NCI-H2107 treated with DMSO at 0.1 percent for 48 hours (cell line): ENCODE results near the gene GSTO1.

ENCODE experiments used
- DNase-seq: peaks from one replicate; lab custom pipeline; 2025; ENCODE audit not compliant: unreplicated experiment; lab: John Stamatoyannopoulos, UW

The GSTO1 gene

GRCh38 chr10:104274762-104275721 lies 20.4 kb downstream of the GSTO1 start:
- DNase-seq, result no peak

GRCh38 chr10:104276192-104276591 lies 21.5 kb downstream of the GSTO1 start:
- DNase-seq, result no peak

DNA sequence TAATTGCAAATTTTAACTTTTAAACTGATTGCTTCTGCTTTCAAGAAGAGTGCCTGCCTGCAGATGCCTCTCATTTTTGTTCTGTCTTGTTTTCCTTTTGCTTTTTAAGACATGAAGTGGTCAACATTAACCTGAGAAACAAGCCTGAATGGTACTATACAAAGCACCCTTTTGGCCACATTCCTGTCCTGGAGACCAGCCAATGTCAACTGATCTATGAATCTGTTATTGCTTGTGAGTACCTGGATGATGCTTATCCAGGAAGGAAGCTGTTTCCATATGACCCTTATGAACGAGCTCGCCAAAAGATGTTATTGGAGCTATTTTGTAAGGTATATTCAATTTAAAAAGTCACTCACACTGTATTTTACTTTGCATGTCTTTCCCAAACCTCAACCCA lies 23.1 kb downstream of the GSTO1 start:
- DNase-seq, result no peak

GRCh38 chr10:104279550-104280259 lies 25.0 kb downstream of the GSTO1 start:
- DNase-seq, result no peak

- no peak for DNase-seq
Measured at GRCh38 chr10:104281694-104282093, 27.0 kb downstream of the GSTO1 start.

DNA sequence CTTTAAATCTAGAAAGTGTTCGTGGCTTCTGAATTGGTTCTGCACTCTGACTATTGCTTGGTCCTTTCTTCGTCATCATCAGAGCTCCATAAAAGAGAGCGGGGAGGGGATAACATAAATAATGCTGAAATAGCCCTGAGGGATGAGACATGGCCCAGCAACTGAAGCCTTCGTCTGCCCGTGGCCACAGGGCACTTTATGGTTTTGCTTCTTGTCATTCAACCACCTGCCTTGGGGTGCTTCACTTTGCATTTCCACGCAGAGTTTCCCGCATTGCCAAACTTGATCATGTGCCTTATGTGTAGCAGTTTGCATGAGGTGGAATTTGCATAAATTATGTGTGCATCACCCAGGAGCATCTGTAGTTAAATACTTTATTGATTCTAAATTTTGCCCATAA lies 30.2 kb downstream of the GSTO1 start:
- no peak for DNase-seq

- DNase-seq, result no peak
Measured at GRCh38 chr10:104286939-104287338, 32.2 kb downstream of the GSTO1 start.

DNA sequence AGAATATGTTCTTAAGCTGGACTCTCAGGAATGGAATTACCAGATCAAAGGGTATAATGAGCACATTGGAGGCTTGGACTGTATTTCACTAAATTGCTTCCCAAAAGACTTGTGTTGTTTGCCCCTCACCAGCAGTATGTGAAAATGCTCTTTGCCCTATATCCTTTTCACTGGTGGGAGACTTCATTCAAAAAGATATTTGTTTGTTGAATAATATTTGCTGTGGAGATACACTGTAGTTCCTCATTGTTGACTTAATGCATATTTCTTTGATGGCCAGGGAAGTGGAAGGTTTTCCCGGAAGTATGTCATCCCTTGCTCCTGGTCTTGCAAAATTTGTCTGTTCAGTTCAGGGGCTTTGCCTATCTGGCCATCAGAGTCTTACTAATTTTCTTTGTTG lies 33.7 kb downstream of the GSTO1 start:
- DNase-seq, result no peak

DNA sequence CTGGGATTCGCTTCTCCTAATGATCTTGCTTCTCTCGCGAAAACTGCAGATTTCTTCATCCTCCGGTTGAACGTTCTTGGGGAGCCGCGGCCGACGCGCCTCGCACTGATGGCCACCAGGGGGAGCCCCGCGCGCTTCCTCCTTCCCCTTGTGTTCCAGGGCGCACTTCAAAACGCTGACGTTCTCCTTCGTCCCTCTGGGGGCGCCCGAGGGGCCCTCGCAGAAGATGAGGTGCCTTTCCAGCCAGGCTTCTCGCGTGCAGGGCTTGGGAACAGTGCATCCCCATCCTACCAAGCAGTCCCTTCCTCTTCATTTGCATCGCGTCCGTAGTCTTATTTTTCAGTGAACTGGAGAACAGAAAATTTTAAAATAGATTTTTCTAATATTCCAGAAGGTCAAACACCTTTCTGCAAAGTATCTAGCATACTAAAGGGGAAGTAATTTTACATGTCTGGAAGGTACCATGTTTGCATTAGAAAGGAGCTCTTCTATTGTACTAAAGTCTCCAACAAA lies 36.8 kb downstream of the GSTO1 start:
- DNase-seq, result peak; percentile 31

DNA sequence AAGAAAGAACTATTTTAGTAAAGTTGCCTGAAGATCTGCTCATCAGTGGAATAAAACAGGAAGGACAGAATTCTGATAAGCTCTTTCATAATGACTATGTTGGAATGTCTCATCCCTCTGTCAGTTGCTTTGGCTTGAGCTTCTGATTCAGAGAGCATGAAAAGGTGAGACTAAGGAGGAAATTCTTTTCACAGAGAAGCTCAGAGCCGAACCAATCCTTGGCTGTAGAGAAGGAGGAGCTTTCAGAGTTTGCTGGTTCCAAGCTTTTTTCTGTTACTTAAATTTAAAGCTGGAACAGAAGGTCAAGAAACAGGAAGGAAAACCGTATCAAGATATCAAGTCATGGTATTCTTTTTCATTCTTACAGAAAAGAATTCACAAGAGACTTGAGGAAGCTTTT lies 38.3 kb downstream of the GSTO1 start:
- no peak for DNase-seq

DNA sequence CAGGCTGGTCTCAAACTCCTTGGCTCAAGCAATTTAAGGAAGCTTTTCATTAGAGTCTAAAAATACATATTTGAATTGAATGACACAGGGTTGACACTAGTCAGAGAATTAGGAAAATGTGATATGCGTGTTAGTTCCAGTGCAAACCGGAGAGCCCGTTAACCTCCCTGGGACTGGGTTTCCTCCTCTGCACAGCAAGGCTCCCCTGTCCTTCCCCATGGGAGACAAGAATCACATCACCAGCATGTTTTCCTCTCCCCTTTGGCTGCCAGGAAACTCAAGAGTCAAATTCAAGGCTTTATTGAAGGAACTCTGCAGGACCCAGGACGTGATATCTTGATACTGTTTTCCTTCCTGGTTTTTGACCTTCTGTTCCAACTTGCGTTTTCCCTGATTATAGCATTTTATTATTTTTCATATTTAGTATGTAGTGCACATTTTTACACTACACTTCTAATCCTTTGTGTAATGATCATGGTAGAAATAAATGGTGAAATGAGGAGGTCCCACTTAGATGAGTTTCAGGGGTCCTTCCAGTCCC lies 39.2 kb downstream of the GSTO1 start:
- no peak for DNase-seq

GRCh38 chr10:104296687-104297436 lies 42.2 kb downstream of the GSTO1 start:
- DNase-seq, result no peak

- no peak for DNase-seq
Measured at GRCh38 chr10:104297697-104298660, 43.3 kb downstream of the GSTO1 start.

DNA sequence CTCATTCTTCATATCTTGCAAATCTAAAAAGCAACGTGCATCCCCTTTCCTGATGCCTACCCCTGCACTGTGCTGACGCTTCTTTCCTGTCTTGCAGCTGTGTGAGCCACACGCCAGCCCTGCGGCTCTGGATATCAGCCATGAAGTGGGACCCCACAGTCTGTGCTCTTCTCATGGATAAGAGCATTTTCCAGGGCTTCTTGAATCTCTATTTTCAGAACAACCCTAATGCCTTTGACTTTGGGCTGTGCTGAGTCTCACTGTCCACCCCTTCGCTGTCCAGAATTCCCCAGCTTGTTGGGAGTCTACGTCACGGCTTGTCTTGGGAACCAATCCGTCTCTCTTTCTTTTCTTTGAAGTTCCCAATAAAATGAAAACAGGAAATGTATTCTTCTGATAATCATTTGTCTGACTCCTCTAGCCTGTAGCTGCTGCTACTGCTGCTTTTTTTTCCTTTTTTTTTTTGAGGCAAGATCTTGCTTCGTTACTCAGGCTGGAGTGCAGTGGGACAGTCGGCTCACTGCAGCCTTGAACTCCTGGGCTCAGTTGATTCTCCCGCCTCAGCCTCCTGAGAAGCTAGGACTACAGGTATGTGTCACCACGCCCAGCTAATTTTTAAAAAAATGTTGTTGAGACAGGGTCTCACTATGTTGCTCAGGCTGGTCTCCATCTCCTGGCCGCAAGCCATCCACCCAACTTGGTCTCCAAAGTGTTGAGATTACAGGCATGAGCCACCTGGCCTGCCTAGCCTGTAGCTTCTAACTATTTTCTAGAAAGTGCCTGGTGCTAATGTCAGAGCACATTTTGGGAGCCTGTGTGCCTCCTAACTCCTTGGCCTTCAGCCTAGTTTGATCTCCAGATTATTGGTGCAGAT lies 44.6 kb downstream of the GSTO1 start:
- no peak for DNase-seq

- DNase-seq, result no peak
Measured at GRCh38 chr10:104300002-104300735, 45.5 kb downstream of the GSTO1 start.

DNA sequence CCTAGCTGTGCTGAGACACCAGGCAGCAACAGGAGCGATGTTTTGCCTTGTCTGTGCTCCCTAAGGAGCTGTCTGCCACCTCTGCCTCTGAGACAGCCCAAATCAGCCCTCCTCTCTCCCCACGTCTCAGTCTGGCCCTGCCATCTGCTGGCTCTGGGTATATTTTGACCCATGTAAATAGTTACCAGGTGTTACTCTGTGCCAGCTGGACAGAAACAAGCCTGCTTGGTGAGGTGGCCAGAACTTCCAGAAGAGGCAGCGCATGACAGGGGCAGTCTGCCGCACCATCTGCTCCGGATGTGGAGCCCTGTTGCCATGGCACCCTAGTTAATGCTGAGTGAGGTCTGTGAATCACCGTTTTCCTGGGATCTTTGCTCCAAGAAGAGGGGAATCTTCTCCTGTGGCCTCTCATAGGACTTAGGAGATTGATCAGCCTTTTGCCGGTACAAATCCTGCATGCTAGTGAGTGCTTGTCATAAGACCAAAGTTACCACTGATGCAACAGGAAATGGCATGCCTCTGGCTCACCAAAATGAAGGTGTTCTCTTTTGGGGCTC lies 46.1 kb downstream of the GSTO1 start:
- peak; percentile 3 for DNase-seq

- no peak for DNase-seq
Measured at GRCh38 chr10:104301907-104302690, 47.4 kb downstream of the GSTO1 start.
